Body of pancreas (tissue), 4 donors: ENCODE measurements around the gene EMILIN3.

Experiments used
- POLR2A ChIP-seq, 3 donors: fragments of 450-650 bp; IDR thresholded peaks; one replicate each; pipeline ENCODE4 v1.6.1; 2016; ENCODE audit warnings: antibody characterized with exemption in 3 of 3, mild to moderate bottlenecking in 2 of 3
- TF ChIP-seq, protein P1 (sequence below), 7 experiments: fragments of 450-650 bp in 4 of 7; fragments of 200-600 bp in 3 of 7; sonication (generic) in 3 of 7; IDR thresholded peaks; one replicate each; pipeline ENCODE4 v1.5.1; 2016 to 2019; ENCODE audit warnings: antibody characterized with exemption in 7 of 7

DNA sequence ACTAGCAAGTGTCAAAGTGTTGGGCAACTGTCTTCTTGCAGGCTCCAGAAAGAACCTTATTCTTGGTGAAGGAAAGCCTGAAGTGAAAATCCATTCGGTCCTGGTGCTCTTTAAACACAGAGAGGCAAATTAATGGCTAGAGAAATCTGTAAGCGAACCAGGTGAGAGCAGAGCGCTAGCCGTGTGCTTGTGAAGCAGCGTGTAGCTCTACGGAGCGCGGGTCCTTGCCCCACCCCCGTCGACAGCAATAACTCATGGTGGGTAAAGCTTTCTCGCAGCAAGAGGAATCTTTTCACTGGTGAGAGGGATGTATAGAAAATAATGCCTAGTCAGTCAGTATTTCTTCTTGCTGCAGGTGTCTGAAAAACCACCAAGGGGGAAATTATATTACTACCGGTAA is 37.0 kb upstream of the EMILIN3 start:
- TF ChIP-seq, protein P1, sequence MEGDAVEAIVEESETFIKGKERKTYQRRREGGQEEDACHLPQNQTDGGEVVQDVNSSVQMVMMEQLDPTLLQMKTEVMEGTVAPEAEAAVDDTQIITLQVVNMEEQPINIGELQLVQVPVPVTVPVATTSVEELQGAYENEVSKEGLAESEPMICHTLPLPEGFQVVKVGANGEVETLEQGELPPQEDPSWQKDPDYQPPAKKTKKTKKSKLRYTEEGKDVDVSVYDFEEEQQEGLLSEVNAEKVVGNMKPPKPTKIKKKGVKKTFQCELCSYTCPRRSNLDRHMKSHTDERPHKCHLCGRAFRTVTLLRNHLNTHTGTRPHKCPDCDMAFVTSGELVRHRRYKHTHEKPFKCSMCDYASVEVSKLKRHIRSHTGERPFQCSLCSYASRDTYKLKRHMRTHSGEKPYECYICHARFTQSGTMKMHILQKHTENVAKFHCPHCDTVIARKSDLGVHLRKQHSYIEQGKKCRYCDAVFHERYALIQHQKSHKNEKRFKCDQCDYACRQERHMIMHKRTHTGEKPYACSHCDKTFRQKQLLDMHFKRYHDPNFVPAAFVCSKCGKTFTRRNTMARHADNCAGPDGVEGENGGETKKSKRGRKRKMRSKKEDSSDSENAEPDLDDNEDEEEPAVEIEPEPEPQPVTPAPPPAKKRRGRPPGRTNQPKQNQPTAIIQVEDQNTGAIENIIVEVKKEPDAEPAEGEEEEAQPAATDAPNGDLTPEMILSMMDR (IDR thresholded peaks at IDR 0.05) = no peak
- no peak for TF ChIP-seq POLR2A (IDR thresholded peaks at IDR 0.05)
